HG02870 (cell line): ENCODE results near the gene DGKA.
"Not testable (repeated sequence)": the region's sequence is repeated elsewhere in the genome, so short reads cannot be mapped to it uniquely, and the experiment has no call there.

ENCODE experiments used
- ATAC-seq: cut with Tn5 transposase; IDR thresholded peaks from one replicate; pipeline ENCODE4 v1.9.1; 2021; ENCODE audit warnings: mild to moderate bottlenecking, moderate library complexity; ENCODE audit not compliant: unreplicated experiment

Gene DGKA

DNA sequence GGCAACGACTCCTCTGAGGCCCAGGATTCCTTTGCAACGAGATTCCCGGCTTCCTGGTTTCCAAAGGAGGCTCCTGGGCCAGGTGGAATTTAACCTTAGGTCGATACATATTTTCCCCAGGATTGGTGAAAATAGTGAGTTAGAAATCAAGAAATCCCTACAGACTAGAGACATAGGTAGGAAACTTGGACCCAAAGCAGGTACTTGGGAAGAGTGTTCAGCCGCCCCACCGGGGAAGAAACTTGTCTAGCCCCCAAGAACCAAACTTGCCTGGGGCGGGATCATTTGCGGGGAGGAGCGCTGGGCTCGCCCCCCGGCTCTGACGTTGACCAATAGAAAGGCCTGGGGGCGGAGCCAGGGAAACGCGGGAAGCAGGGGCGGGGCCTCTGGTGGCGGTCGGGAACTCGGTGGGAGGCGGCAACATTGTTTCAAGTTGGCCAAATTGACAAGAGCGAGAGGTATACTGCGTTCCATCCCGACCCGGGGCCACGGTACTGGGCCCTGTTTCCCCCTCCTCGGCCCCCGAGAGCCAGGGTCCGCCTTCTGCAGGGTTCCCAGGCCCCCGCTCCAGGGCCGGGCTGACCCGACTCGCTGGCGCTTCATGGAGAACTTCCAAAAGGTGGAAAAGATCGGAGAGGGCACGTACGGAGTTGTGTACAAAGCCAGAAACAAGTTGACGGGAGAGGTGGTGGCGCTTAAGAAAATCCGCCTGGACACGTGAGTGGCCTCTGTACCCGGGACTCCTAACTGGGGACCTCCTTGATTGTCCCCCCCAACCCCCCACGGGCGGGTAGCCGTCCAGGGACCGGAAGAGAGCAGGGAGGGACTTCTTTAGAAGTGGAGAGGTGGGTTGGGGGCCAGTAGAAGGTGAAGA lies 35.7 kb downstream of the DGKA start, which contains the start of gene CDK2:
Gene CDK2 (plus strand): TSS at position 423 of the 874 bp plus-strand sequence. CDS start 179 bp downstream, at position 602.
- ATAC-seq, result peak; percentile 94

GRCh38 chr12:55969356-55969755 lies 38.4 kb downstream of the DGKA start:
- ATAC-seq, result no peak

GRCh38 chr12:55970775-55971174 lies 39.8 kb downstream of the DGKA start:
- ATAC-seq, result no peak

DNA sequence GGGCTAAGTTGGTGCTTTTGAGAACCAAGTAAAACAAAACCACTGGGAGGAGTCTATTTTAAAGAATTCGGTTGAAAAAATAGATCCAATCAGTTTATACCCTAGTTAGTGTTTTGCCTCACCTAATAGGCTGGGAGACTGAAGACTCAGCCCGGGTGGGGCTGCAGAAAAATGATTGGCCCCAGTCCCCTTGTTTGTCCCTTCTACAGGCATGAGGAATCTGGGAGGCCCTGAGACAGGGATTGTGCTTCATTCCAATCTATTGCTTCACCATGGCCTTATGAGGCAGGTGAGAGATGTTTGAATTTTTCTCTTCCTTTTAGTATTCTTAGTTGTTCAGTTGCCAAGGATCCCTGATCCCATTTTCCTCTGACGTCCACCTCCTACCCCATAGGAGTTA lies 41.1 kb downstream of the DGKA start:
- ATAC-seq, result no peak

DNA sequence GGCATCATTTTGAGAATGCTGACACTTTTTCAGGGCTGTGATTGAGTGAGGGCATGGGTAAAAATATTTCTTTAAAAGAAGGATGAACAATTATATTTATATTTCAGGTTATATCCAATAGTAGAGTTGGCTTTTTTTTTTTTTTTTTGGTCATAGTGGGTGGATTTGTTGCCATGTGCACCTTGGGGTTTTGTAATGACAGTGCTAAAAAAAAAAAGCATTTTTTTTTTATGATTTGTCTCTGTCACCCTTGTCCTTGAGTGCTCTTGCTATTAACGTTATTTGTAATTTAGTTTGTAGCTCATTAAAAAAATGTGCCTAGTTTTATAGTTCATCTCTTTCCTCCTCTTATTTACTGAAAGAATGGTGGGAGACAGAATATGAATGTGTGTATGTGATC lies 41.5 kb downstream of the DGKA start:
- ATAC-seq, result no peak

DNA sequence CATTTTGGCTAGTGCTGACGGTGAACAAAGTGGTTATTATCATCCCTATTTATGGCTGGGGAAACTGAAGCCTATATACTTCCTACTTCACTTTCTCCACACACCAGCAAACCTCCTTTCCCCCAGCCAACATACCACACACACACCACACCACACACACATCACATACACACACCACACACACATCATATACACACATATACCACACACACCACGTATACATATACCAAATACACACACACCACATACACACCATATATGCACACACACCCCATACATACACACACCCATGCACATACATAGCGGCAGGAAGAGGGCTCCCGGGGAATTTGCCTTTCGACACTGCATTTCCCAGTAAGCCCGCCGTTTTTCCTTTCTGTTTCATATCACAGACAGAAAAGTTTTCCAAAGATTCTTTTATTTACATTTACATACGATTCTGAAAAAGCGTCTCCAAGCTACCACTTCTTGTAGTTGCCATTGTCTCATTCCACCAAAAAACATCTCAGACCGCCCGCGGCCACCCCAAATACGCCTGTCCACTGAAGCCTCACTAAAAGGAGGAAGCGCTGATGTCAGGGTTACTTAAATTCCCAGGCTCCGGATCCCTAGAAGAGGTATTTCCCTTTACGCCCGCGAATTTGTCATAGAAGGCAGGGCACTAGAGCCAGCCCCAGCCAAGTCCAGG lies 42.1 kb downstream of the DGKA start:
- ATAC-seq, result no peak

DNA sequence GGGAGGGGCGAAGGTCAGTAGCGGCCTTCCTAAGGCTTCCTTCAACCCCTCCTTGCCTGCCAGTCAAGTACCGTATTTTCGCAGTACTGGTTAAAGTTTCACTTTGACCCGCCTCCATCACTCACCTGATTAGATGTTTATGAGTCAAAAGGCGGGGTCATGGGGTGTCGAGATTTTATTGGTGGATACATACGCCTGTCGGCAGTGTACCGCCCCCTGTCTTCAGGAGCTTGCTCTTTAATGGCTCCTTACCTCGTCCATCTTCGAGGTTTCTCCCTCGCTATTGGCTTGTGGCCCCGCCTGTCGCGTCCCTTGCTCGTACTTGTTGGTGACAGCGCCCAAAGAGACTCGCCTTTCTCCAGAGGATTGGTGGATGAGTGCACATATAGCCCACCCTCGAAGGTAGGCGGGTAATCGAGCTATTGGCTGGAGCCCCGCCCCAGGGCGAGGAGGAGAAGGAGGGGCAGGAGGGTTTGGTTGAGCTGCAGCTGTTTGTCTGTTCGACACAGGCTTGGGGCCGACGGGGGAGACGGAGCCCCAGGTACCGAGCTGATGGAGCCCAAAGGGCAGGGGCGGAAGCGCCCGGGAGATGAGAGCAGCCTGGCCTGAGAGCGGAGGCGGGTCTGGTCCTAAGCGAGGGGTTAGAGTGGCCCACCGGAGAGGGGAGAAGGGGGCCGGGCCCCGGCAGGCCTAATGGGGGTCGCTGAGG lies 42.8 kb downstream of the DGKA start, which contains the start of gene RAB5B:
Gene RAB5B (plus strand): TSS at position 480 of the 709 bp plus-strand sequence. CDS start 12,883 bp downstream, outside the sequence.
- peak; percentile 93 for ATAC-seq

DNA sequence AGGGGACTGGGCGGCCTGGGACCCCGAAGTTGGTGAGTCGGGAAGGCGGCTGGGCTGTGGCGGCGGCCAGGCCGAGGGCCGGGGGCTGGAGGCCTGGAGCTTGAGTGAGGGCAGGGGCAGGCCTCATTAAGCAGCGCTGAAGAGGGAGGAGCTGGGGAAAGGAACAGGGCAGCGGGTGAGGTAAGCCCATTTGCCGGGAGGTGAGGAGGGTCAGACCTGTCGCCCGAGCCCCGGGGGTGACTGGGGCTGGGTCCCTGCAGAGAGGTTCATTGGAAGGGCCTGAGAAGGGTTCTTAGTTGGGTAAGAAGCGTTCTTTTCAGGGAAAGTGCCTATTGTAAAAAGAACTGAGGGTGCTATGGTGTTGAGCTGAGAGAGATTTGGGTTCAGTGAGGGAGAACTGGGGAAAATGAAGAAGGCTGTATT lies 43.4 kb downstream of the DGKA start:
- ATAC-seq, result peak; percentile 11

GRCh38 chr12:55978393-55978792 lies 47.4 kb downstream of the DGKA start:
- ATAC-seq, result no peak

DNA sequence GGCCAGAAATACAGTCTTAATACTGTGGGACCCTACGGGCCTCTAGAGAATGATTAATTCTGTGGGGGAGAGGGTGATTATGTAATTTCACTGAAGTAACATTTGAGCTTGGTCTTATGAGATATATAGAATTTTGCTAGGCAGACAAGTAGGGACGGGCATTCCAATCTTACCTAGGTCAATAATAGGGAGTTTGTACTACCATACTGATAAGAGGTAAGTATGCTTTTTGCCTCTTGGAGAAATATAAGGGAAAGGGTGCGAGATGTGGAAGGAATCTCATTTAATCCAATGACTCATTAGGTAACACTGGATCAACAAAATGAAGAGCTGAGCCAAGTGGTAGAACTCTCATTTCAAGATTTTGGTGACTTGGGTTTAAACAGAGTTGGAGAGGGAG lies 48.1 kb downstream of the DGKA start:
- no peak for ATAC-seq

GRCh38 chr12:55981882-55982281 lies 50.9 kb downstream of the DGKA start:
- not testable (repeated sequence) for ATAC-seq

GRCh38 chr12:55982319-55982936 lies 51.5 kb downstream of the DGKA start:
- peak; percentile 73 for ATAC-seq

DNA sequence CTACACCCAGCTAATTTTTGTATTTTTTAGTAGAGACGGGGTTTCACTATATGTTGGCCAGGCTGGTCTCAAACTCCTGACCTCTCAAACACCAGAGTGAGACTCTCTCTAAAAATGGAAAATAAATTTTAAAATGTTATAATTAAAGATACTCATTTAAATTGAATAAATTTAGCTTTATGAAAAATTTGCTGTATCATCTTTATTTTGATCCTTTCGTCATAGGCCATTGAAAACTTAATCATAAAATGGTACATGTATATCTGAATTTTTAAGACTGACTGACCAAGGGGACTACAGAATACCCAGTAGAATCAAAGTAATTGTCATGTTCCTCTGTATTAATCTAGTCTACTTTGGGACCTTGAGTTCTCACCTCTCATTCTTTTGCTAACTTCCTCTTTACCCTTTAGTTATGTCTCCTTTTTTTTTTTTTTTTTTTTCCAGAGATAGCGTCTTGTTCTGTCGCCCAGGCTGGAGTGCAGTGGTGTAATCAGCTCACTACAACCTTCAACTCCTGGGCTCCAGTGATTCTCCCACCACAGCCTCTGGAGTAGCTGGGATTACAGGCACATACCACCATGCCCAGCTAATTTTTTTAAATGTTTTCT lies 52.4 kb downstream of the DGKA start:
- ATAC-seq, result no peak

GRCh38 chr12:55984861-55985260 lies 53.9 kb downstream of the DGKA start:
- no peak for ATAC-seq

DNA sequence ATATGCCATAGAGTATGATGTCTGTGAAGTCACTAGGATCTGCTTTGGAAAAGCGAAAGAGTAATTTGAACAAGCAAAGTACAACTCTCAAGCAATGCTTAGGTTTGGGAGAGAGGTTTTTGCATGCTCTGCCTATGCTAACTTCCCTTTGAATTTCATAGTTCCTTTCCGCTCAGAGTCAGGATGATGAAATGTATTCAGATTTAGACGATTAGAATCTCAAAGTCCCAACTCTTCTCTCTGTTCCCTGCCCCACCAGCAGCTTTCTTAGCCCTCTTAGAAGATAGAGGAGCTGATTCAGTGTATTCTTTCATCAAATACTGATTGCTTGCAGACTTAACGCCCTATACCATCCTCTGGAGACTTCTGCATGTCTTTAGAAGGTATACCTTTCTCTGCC lies 54.4 kb downstream of the DGKA start:
- ATAC-seq, result no peak

DNA sequence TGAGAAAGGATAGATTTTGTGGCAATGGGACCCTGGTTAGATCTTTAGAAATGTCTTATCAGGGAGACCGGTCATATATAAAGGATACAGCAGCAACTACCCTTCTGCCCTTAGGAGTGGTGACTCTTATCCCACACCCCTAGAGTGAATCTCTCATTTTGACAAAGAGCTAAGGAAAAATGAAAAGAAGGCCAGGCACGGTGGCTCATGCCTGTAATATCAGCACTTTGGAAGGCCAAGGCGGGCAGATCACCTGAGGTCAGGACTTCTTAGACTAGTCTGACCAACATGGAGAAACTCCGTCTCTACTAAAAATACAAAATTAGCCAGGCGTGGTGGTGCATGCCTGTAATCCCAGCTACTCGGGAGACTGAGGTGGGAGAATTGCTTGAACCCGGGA lies 55.0 kb downstream of the DGKA start:
- not testable (repeated sequence) for ATAC-seq

GRCh38 chr12:55991110-55991509 lies 60.1 kb downstream of the DGKA start:
- no peak for ATAC-seq

- ATAC-seq, result no peak
These were observed 62.4 kb downstream of the DGKA start for GRCh38 chr12:55993230-55993853.

DNA sequence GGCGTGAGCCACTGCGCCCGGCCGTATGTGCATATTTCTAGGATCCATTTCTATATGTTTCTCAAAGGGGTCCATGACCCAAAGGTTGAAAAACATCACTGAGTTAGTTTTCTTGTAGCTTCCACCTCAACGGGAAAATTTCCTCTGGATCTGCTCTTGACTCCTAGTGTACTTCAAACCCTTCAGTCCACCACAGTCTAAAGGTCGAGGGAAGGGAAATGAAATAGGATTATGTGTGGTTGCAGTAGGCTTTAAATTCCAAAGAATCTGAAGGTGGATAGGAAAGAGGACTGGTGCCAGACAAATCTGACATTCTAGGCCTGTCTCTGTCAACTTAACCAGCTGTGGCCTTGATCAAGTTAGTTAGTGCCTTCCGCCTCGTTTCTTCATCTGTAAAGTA lies 64.4 kb downstream of the DGKA start:
- ATAC-seq, result no peak

- ATAC-seq, result no peak
These were observed 65.3 kb downstream of the DGKA start for GRCh38 chr12:55996201-55996714.
